GM23248 (cell line): Measurements from ENCODE around the gene PTPRD. TPM values are rescaled to one million over a fixed set of nuclear protein-coding genes. Genes with fewer than 3 reads are reported as not detected.
"Not testable (repeated sequence)": the region's sequence is repeated elsewhere in the genome, so short reads cannot be mapped to it uniquely, and the experiment has no call there.

ENCODE experiments used
- DNase-seq: peaks from one replicate; pipeline ENCODE4 v3.0.0-alpha.2; 2015
- H2AFZ ChIP-seq: fragments of 200-600 bp; sonication (generic); 2 replicates; pipeline ENCODE4 v1.6.1; 2016; ENCODE audit warnings: antibody characterized with exemption
- H3F3A ChIP-seq: fragments of 200-600 bp; sonication (generic); 2 replicates; pipeline ENCODE4 v1.6.1; 2016; ENCODE audit warnings: mild to moderate bottlenecking, antibody characterized with exemption, mixed run types; ENCODE audit not compliant: insufficient read depth
- H3K27ac ChIP-seq: fragments of 200-600 bp; sonication (generic); 2 replicates; pipeline ENCODE4 v1.5.1; 2016; ENCODE audit warnings: mild to moderate bottlenecking
- H3K27me3 ChIP-seq: fragments of 200-600 bp; sonication (generic); replicated peaks from 2 replicates; pipeline ENCODE4 v1.6.1; 2016; ENCODE audit warnings: mild to moderate bottlenecking; ENCODE audit not compliant: insufficient read depth
- H3K36me3 ChIP-seq: fragments of 200-600 bp; sonication (generic); 2 replicates; pipeline ENCODE4 v1.6.1; 2016; ENCODE audit warnings: low read depth, mild to moderate bottlenecking
- H3K4me1 ChIP-seq: fragments of 200-600 bp; sonication (generic); 2 replicates; pipeline ENCODE4 v1.6.1; 2016; ENCODE audit warnings: mild to moderate bottlenecking; ENCODE audit not compliant: insufficient read depth
- H3K4me2 ChIP-seq: fragments of 200-600 bp; sonication (generic); one replicate; pipeline ENCODE4 v1.6.1; 2016; ENCODE audit warnings: mild to moderate bottlenecking; ENCODE audit not compliant: unreplicated experiment
- H3K4me3 ChIP-seq: fragments of 200-600 bp; sonication (generic); 2 replicates; pipeline ENCODE4 v1.5.1; 2016; ENCODE audit warnings: mild to moderate bottlenecking
- H3K79me2 ChIP-seq: fragments of 200-600 bp; sonication (generic); 2 replicates; pipeline ENCODE4 v1.6.1; 2016; ENCODE audit warnings: mild to moderate bottlenecking; ENCODE audit not compliant: insufficient read depth
- H3K9ac ChIP-seq: fragments of 200-600 bp; sonication (generic); 2 replicates; pipeline ENCODE4 v1.6.1; 2016; ENCODE audit warnings: mild to moderate bottlenecking
- H3K9me2 ChIP-seq: fragments of 200-600 bp; sonication (generic); 2 replicates; pipeline ENCODE4 v1.6.1; 2016; ENCODE audit warnings: mixed run types, mild to moderate bottlenecking, moderate library complexity; ENCODE audit not compliant: insufficient read depth
- H3K9me3 ChIP-seq: fragments of 200-600 bp; sonication (generic); one replicate; pipeline ENCODE4 v1.6.1; 2017; ENCODE audit warnings: low read depth
- H4K20me1 ChIP-seq: fragments of 200-600 bp; sonication (generic); 2 replicates; pipeline ENCODE4 v1.6.0; 2016; ENCODE audit not compliant: insufficient read depth
- EZH2 ChIP-seq: fragments of 200-600 bp; sonication (generic); IDR thresholded peaks from 2 replicates; pipeline ENCODE4 v1.6.1; 2018; ENCODE audit warnings: antibody characterized with exemption, mild to moderate bottlenecking; ENCODE audit not compliant: insufficient read depth, poor library complexity, severe bottlenecking
- EZH2phosphoT487 ChIP-seq: fragments of 200-600 bp; sonication (generic); IDR thresholded peaks from 2 replicates; pipeline ENCODE4 v1.6.1; 2018; ENCODE audit warnings: antibody characterized with exemption, moderate library complexity, mild to moderate bottlenecking, low read depth; ENCODE audit not compliant: insufficient read depth
- WGBS, 2 experiments: methylation state at CpG; one replicate each; pipeline ENCODE4 v1.1.6; 2015 to 2017; ENCODE audit warnings: low lambda C conversion rate in 2 of 2, low coverage in 1 of 2; ENCODE audit errors: missing lambda C conversion rate in 2 of 2; 5-methylcytosine and 5-hydroxymethylcytosine counted together
- in situ Hi-C: fragments of 300-500 bp; cut with MboI; formaldehyde crosslinking; loops from 2 replicates; pipeline ENCODE4 v1.15.0; 2020
- polyA plus RNA-seq: library from polyadenylated mRNA; unstranded; fragments of >200 nt; fragmentation: Nextera tagmentation; extraction: Ambion mirVana; gene quantifications from 2 replicates; pipeline ENCODE4 v1.2.1, GENCODE V29; 2016
- total RNA-seq: library from RNA; depleted of rRNA; stranded (reverse); fragments of >200 nt; shearing (Covaris generic); gene quantifications from 2 replicates; pipeline ENCODE4 v1.2.3, GENCODE V29; 2014

PTPRD gene
- total and polyA plus RNA-seq, 2 experiments from 2014 or later: 0.05 TPM; not detected in 1

DNA sequence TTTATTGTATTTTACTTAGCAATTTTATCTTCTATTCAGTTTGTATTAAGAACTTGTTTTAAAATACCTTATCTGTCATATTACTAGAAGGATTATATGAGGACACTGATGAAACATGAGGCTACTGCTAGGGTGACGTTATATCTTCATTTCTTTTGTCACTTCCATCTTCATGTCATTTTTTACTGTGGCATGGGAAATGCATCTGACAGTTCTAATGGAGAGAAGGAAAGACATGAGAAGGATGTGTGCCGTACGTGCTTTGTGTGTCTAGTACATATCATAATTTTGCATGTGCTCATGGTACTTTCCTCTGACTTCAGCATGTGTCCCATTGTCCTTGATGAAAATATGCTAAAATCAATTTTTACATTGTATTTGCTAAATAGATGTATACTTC, 258.2 kb downstream of the PTPRD start:
- TF ChIP-seq EZH2 (no peak), EZH2phosphoT487 (no peak)
- Histone ChIP-seq H3K9ac (no peak overlapping the region), H3K4me2 (no peak overlapping the region), H4K20me1 (no peaks in the 10 kb centered on the region), H2AFZ (no peak overlapping the region), H3K27me3 (no peaks in the 10 kb centered on the region), H3F3A (no peaks in the 10 kb centered on the region), H3K4me1 (no peaks in the 10 kb centered on the region), H3K9me3 (no peaks in the 10 kb centered on the region), H3K27ac (no peak overlapping the region), H3K4me3 (no peak overlapping the region), H3K79me2 (no peaks in the 10 kb centered on the region), H3K36me3 (no peaks in the 10 kb centered on the region), H3K9me2 (no peaks in the 10 kb centered on the region)
- WGBS, 2 experiments: 48 to 53% methylated on average over 3 of the region's 3 CpGs
- DNase-seq: no peak
- in situ Hi-C loops: no loop called here

GRCh38 chr9:10345621-10346020, 267.2 kb downstream of the PTPRD start:
- H3F3A ChIP-seq, DNase-seq, H3K4me1 ChIP-seq, H3K4me3 ChIP-seq, H3K9ac ChIP-seq, H3K27me3 ChIP-seq, H3K36me3 ChIP-seq, H3K9me3 ChIP-seq, H3K9me2 ChIP-seq, H3K79me2 ChIP-seq, H2AFZ ChIP-seq, in situ Hi-C loops, H3K4me2 ChIP-seq, H3K27ac ChIP-seq, H4K20me1 ChIP-seq: not testable (repeated sequence)
- 0 to 2% methylated on average over 5 of the region's 5 CpGs for WGBS, 2 experiments

DNA sequence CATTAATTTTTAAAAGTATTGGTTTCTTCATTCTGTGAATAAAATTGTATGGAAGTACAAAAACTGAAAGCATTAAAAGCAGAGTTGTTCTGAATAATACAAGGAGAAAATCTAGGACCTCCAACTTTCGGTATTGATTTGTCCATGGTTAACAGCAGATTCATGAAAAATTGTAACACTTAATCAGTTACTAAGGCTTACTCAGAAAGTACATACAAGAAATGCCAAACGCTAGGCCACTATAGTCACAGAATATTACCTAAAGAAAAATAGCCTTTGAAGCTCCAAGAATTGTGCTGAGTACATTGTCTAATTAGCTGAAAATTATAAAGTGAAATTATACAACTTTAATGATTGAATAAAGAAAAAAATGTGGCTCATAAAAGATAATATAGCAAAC, 271.7 kb downstream of the PTPRD start:
- Histone ChIP-seq H4K20me1 (no peaks in the 10 kb centered on the region), H3K4me2 (no peak overlapping the region), H2AFZ (no peak overlapping the region), H3K9me2 (no peaks in the 10 kb centered on the region), H3K79me2 (no peaks in the 10 kb centered on the region), H3K9me3 (no peaks in the 10 kb centered on the region), H3K27me3 (no peaks in the 10 kb centered on the region), H3K27ac (no peak overlapping the region), H3K9ac (no peak overlapping the region), H3K4me3 (no peak overlapping the region), H3K36me3 (no peaks in the 10 kb centered on the region), H3F3A (no peaks in the 10 kb centered on the region), H3K4me1 (no peaks in the 10 kb centered on the region)
- no peak for DNase-seq
- WGBS, 2 experiments: 5% methylated on average over 2 of the region's 2 CpGs
- TF ChIP-seq EZH2phosphoT487 (no peak), EZH2 (no peak)
- in situ Hi-C loops: no loop called here

DNA sequence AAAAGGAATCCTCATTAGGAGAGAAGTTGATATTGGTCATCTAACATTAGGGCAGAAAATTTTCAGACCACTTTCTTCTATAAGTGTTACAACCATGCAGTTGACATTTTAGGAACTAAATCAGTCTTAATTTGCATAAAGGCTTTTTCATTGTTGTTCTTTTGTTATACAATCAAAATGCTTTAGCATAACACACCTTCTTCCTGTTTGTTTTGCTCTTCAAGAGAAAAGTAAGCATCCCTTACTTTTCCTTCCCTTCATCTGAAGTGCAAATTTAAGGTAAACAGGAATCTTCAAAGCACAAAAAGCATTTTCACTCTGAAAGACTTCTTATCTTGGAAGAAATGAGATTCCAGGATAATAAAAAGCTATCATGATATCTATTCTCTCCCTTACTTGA, 273.6 kb downstream of the PTPRD start:
- H3K4me3 ChIP-seq: no peak overlapping the region
- no peaks in the 10 kb centered on the region for H3K4me1 ChIP-seq
- H3K9ac ChIP-seq: no peak overlapping the region
- no peak overlapping the region for H3K27ac ChIP-seq
- no peak for DNase-seq
- H3K79me2 ChIP-seq: no peaks in the 10 kb centered on the region
- no peaks in the 10 kb centered on the region for H4K20me1 ChIP-seq
- H3K9me2 ChIP-seq: no peaks in the 10 kb centered on the region
- no peaks in the 10 kb centered on the region for H3K9me3 ChIP-seq
- H3F3A ChIP-seq: no peaks in the 10 kb centered on the region
- TF ChIP-seq EZH2 (no peak), EZH2phosphoT487 (no peak)
- H3K36me3 ChIP-seq: no peaks in the 10 kb centered on the region
- in situ Hi-C loops: no loop called here
- no peaks in the 10 kb centered on the region for H3K27me3 ChIP-seq
- H2AFZ ChIP-seq: no peak overlapping the region
- no peak overlapping the region for H3K4me2 ChIP-seq

DNA sequence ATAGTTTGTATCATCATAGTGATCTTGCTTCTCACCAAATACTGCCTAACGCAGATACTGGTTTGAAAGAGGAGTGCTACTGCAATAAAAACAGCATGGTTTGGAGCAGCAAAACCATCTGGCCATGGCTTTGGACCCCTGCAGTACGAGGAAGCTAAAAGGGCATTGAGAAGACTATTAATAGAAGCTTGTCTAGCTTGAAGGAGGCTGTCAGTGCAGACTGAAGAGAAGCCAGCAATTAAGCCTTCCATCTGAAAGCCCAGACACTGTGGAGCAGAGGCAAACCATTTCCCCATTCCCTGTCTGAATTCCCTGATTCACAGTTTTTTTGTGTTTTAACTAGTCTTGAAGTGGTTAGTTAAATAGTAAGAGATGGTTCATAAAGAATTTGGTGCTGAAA, 281.6 kb downstream of the PTPRD start:
- Histone ChIP-seq H3K4me1 (no peaks in the 10 kb centered on the region), H3K36me3 (no peaks in the 10 kb centered on the region), H3F3A (no peaks in the 10 kb centered on the region), H3K4me3 (no peak overlapping the region), H3K79me2 (no peaks in the 10 kb centered on the region), H2AFZ (no peak overlapping the region), H3K27ac (no peak overlapping the region), H3K9me3 (no peaks in the 10 kb centered on the region), H3K4me2 (no peak overlapping the region), H3K9ac (no peak overlapping the region), H4K20me1 (no peaks in the 10 kb centered on the region), H3K9me2 (no peaks in the 10 kb centered on the region), H3K27me3 (no peaks in the 10 kb centered on the region)
- in situ Hi-C loops: no loop called here
- no peak for TF ChIP-seq EZH2phosphoT487
- TF ChIP-seq EZH2: no peak
- WGBS, 2 experiments: 0 to 4% methylated on average over 2 of the region's 2 CpGs
- DNase-seq: no peak
